CD14-positive monocyte (primary cell): ENCODE results near the gene PYGO2. TPM values are rescaled to one million over a fixed set of nuclear protein-coding genes. Genes with fewer than 3 reads are reported as not detected.

Experiments used
- DNase-seq, 3 donors: peaks; one replicate each; pipeline ENCODE4 v3.0.0-alpha.2; 2011 to 2022
- H2AFZ ChIP-seq: 2 replicates; pipeline ENCODE4 v1.6.0; 2012; ENCODE audit warnings: mild to moderate bottlenecking, low read depth, low read length, inconsistent platforms; ENCODE audit not compliant: insufficient read depth, poor library complexity, severe bottlenecking
- H3K27ac ChIP-seq, 2 donors: 1 replicate in 1 of 2; 2 replicates in 1 of 2; pipeline ENCODE4 v1.5.1; 2012 to 2013; ENCODE audit warnings: low read length in 2 of 2, control low read depth in 1 of 2, inconsistent platforms in 1 of 2, low read depth in 1 of 2, mild to moderate bottlenecking in 1 of 2
- H3K27me3 ChIP-seq, 2 donors: one replicate each; pipeline versions ENCODE4 v1.6.0 to v1.6.1; 2011 to 2013; ENCODE audit warnings: low read length in 2 of 2; ENCODE audit not compliant: control insufficient read depth in 2 of 2, insufficient read depth in 2 of 2
- H3K36me3 ChIP-seq, 2 donors: replicated peaks in 1 of 2; 1 replicate in 1 of 2; 2 replicates in 1 of 2; pipeline versions ENCODE4 v1.5.1 to v1.6.1; 2012 to 2013; ENCODE audit warnings: low read length in 2 of 2, control low read depth in 1 of 2, inconsistent platforms in 1 of 2, mild to moderate bottlenecking in 1 of 2; ENCODE audit not compliant: insufficient read depth in 2 of 2, control insufficient read depth in 1 of 2
- H3K4me1 ChIP-seq, 2 donors: 1 replicate in 1 of 2; 2 replicates in 1 of 2; pipeline versions ENCODE4 v1.5.1 to v1.6.1; 2012 to 2013; ENCODE audit warnings: low read length in 2 of 2, control low read depth in 1 of 2, inconsistent platforms in 1 of 2, mild to moderate bottlenecking in 1 of 2, moderate library complexity in 1 of 2; ENCODE audit not compliant: insufficient read depth in 2 of 2, control insufficient read depth in 1 of 2
- H3K4me2 ChIP-seq: replicated peaks from 2 replicates; pipeline ENCODE3; 2012; ENCODE audit warnings: low read length, moderate library complexity, mild to moderate bottlenecking; ENCODE audit not compliant: poor library complexity, severe bottlenecking; ENCODE audit errors: extremely low read depth
- H3K4me3 ChIP-seq, 3 experiments: fragments of 200-600 bp in 1 of 3; sonication (generic) in 1 of 3; replicated peaks in 1 of 3; 1 replicate in 2 of 3; 2 replicates in 1 of 3; pipeline ENCODE4 v1.5.1; 2011 to 2013; ENCODE audit warnings: low read length in 3 of 3, mild to moderate bottlenecking in 3 of 3, control low read depth in 2 of 3, low read depth in 2 of 3, inconsistent platforms in 1 of 3, moderate library complexity in 1 of 3
- H3K79me2 ChIP-seq: 2 replicates; pipeline ENCODE4 v1.6.0; 2012; ENCODE audit warnings: mild to moderate bottlenecking, control low read depth, inconsistent platforms, low read length, moderate library complexity; ENCODE audit not compliant: insufficient read depth
- H3K9ac ChIP-seq: 2 replicates; pipeline ENCODE4 v1.6.0; 2017; ENCODE audit warnings: low read length, mild to moderate bottlenecking; ENCODE audit not compliant: insufficient read depth, poor library complexity, severe bottlenecking
- H3K9me3 ChIP-seq, 2 donors: replicated peaks in 1 of 2; 1 replicate in 1 of 2; 2 replicates in 1 of 2; pipeline versions ENCODE4 v1.5.1 to v1.6.1; 2012 to 2013; ENCODE audit warnings: low read length in 2 of 2, control low read depth in 1 of 2; ENCODE audit not compliant: control insufficient read depth in 1 of 2, insufficient read depth in 1 of 2
- H4K20me1 ChIP-seq: 2 replicates; pipeline ENCODE4 v1.6.0; 2012; ENCODE audit warnings: mild to moderate bottlenecking, low read length, control low read depth, moderate library complexity; ENCODE audit not compliant: insufficient read depth
- H3K27ac Mint-ChIP-seq, 7 donors: one replicate each; pipeline ENCODE4 v1.8.0; 2020; ENCODE audit warnings: mild to moderate bottlenecking in 7 of 7, mixed read lengths in 7 of 7, moderate library complexity in 6 of 7, inconsistent platforms in 2 of 7
- H3K27me3 Mint-ChIP-seq, 3 donors: one replicate each; pipeline ENCODE4 v1.8.0; 2021 to 2022; ENCODE audit warnings: low read depth in 3 of 3, mild to moderate bottlenecking in 3 of 3, mixed read lengths in 3 of 3, moderate library complexity in 3 of 3, inconsistent platforms in 1 of 3
- H3K36me3 Mint-ChIP-seq, 2 donors: one replicate each; pipeline ENCODE4 v1.8.0; 2020; ENCODE audit warnings: mixed read lengths in 2 of 2, inconsistent platforms in 1 of 2, mild to moderate bottlenecking in 1 of 2
- H3K4me1 Mint-ChIP-seq: one replicate; pipeline ENCODE4 v1.8.0; 2020; ENCODE audit warnings: mild to moderate bottlenecking, mixed read lengths
- H3K4me3 Mint-ChIP-seq, 2 donors: one replicate each; pipeline ENCODE4 v1.8.0; 2020; ENCODE audit warnings: mild to moderate bottlenecking in 2 of 2, mixed read lengths in 2 of 2, moderate library complexity in 1 of 2
- H3K9me3 Mint-ChIP-seq, 7 donors: one replicate each; pipeline ENCODE4 v1.8.0; 2020 to 2022; ENCODE audit warnings: mixed read lengths in 7 of 7, mild to moderate bottlenecking in 6 of 7, moderate library complexity in 6 of 7, inconsistent platforms in 2 of 7
- CTCF ChIP-seq: fragments of 200-600 bp; IDR thresholded peaks from one replicate; pipeline ENCODE4 v1.8.0; 2022; ENCODE audit warnings: antibody characterized with exemption, mild to moderate bottlenecking
- WGBS: methylation state at CpG from one replicate; pipeline ENCODE4 v1.1.5; 2013; ENCODE audit warnings: missing lambda C conversion rate; ENCODE audit not compliant: insufficient coverage; 5-methylcytosine and 5-hydroxymethylcytosine counted together
- intact Hi-C, 2 donors: fragments of 100-400 bp; cut with micrococcal nuclease; formaldehyde crosslinking; loops; one replicate each; pipeline versions ENCODE4 v1.15.0 to v1.15.1; 2023
- polyA plus RNA-seq, 3 donors: library from polyadenylated mRNA; depleted of rRNA in 1 of 3; unstranded in 2 of 3; stranded (reverse) in 1 of 3; fragments of 300-500 nt in 2 of 3; fragments of >200 nt in 1 of 3; fragmentation: Illumina TruSeq in 2 of 3; gene quantifications; 1 replicate in 2 of 3; 2 replicates in 1 of 3; pipeline ENCODE4 v1.2.3, GENCODE V29; 2012 to 2021

The PYGO2 gene
- polyA plus RNA-seq, 3 donors: 8.2 to 12.5 (median 12.0) TPM

GRCh38 chr1:155002464-155003226 is 41.1 kb upstream of the PYGO2 start, which contains the start of gene ZBTB7B:
ZBTB7B (plus strand) TSS chr1:155002802; CDS start chr1:155014661, 11,859 bp downstream.
- Histone ChIP-seq H3K4me1 (peaks cover 66 to 72% of the 10 kb centered on the region in 2 donors), H3K79me2 (peaks cover 78% of the 10 kb centered on the region)

More at GRCh38 chr1:155002464-155003226, 41.1 kb upstream of the PYGO2 start, which contains the start of gene ZBTB7B:
- Mint-ChIP-seq H3K27ac (peak within 1 kb of the TSS; percentile 92 to 100 (median 98)), H3K36me3 (peaks cover 3 to 7% of the 10 kb centered on the region in 2 donors), H3K4me3 (peak within 1 kb of the TSS; percentile 96 to 99), H3K4me1 (peaks cover 56% of the 10 kb centered on the region), H3K9me3 (no peaks in the 10 kb centered on the region), H3K27me3 (peaks cover 0 to 4% (median 0%) of the 10 kb centered on the region in 3 donors)
- Histone ChIP-seq H3K9me3 (no peaks in the 10 kb centered on the region), H2AFZ (peak within 1 kb of the TSS; percentile 75), H3K27me3 (no peaks in the 10 kb centered on the region), H3K9ac (peak within 1 kb of the TSS; percentile 85), H3K4me3 (peak within 1 kb of the TSS; percentile 84 to 100 (median 99)), H3K4me2 (peak within 1 kb of the TSS; percentile 100), H3K27ac (peak within 1 kb of the TSS; percentile 95 to 99), H3K36me3 (no peaks in the 10 kb centered on the region), H4K20me1 (peaks cover 19% of the 10 kb centered on the region)
- no peak for DNase-seq
- intact Hi-C loops: loop anchor here (2.0 to 5.0 kb wide), 4 partner anchors 14 to 60 kb away; partner anchors contain the start of genes PYGO2 (in 2 of the 2), ADAM15 (in 1 of the 2) and EFNA4 (in 1 of the 2)
- 0% methylated on average over 17 of the region's 35 CpGs for whole genome bisulfite sequencing
- TF ChIP-seq CTCF: no peak
